ENCODE measurements around the gene RAD18. TPM values are rescaled to one million over a fixed set of nuclear protein-coding genes. Genes with fewer than 3 reads are reported as not detected.

RAD18 gene
- total RNA-seq, 5 donors from 2014 or later (not counting 1 experiment from before 2014, with no cell fraction given) = 13.7 to 18.5 (median 16.5) TPM

GRCh38 chr3:8932507-8932906 lies 30.8 kb downstream of the RAD18 start:
- H3K36me3 ChIP-seq (ENCODE audit: control insufficient read depth in 2 of 2, extremely low read depth in 1 of 2, insufficient read depth in 1 of 2, low read length in 1 of 2) = peaks cover 3 to 11% of the 10 kb centered on the region in 2 donors
- Mint-ChIP-seq H3K27ac (no peak overlapping the region), H3K9me3 (no peaks in the 10 kb centered on the region), H3K4me3 (no peak overlapping the region), H3K36me3 (peaks cover 31% of the 10 kb centered on the region), H3K27me3 (no peaks in the 10 kb centered on the region), H3K4me1 (no peaks in the 10 kb centered on the region)
- no peaks in the 10 kb centered on the region for H3K27me3 ChIP-seq (replicated peaks in 1 of 2; ENCODE audit: control insufficient read depth in 2 of 2, extremely low read depth in 1 of 2, insufficient read depth in 2 of 2, low read length in 1 of 2)
- H3K9me3 ChIP-seq = no peaks in the 10 kb centered on the region
- no peaks in the 10 kb centered on the region for H3K4me1 ChIP-seq (ENCODE audit: control insufficient read depth in 1 of 2, extremely low read depth in 1 of 2, insufficient read depth in 2 of 2, low read length in 2 of 2)
- no CpG with 5 or more reads among the region's 2 CpGs for WGBS (ENCODE audit: insufficient coverage)
- CTCF ChIA-PET = no interaction called here
- POLR2A ChIA-PET = no interaction called here
- ATAC-seq (replicated peaks in 1 of 4) (no peak), DNase-seq (no peak)
- H3K27ac ChIP-seq (ENCODE audit: low read length) = no peak overlapping the region
- no peak overlapping the region for H3K4me3 ChIP-seq (ENCODE audit: control insufficient read depth in 1 of 2, extremely low read depth in 1 of 2, low read length in 1 of 2)

- POLR2A ChIA-PET = no interaction called here
- Mint-ChIP-seq H3K36me3 (peaks cover 32% of the 10 kb centered on the region), H3K4me1 (no peaks in the 10 kb centered on the region), H3K27ac (no peak overlapping the region), H3K27me3 (no peaks in the 10 kb centered on the region), H3K9me3 (no peaks in the 10 kb centered on the region), H3K4me3 (no peak overlapping the region)
- H3K9me3 ChIP-seq = no peaks in the 10 kb centered on the region
- WGBS (ENCODE audit: insufficient coverage) = no CpG with 5 or more reads among the region's 3 CpGs
- H3K27ac ChIP-seq (ENCODE audit: low read length) = no peak overlapping the region
- H3K4me1 ChIP-seq (ENCODE audit: control insufficient read depth in 1 of 2, extremely low read depth in 1 of 2, insufficient read depth in 2 of 2, low read length in 2 of 2) = no peaks in the 10 kb centered on the region
- no peak for ATAC-seq (replicated peaks in 1 of 4)
- no peak overlapping the region for H3K4me3 ChIP-seq (ENCODE audit: control insufficient read depth in 1 of 2, extremely low read depth in 1 of 2, low read length in 1 of 2)
- CTCF ChIA-PET = no interaction called here
- no peak for DNase-seq
- H3K27me3 ChIP-seq (replicated peaks in 1 of 2; ENCODE audit: control insufficient read depth in 2 of 2, extremely low read depth in 1 of 2, insufficient read depth in 2 of 2, low read length in 1 of 2) = no peaks in the 10 kb centered on the region
- peaks cover 3 to 11% of the 10 kb centered on the region in 2 donors for H3K36me3 ChIP-seq (ENCODE audit: control insufficient read depth in 2 of 2, extremely low read depth in 1 of 2, insufficient read depth in 1 of 2, low read length in 1 of 2)
Observed at GRCh38 chr3:8931342-8931741, 31.9 kb downstream of the RAD18 start.

- no peak overlapping the region for H3K27ac Mint-ChIP-seq
- H3K36me3 Mint-ChIP-seq = peaks cover 33% of the 10 kb centered on the region
- Histone ChIP-seq H3K27me3 (replicated peaks in 1 of 2; ENCODE audit: control insufficient read depth in 2 of 2, extremely low read depth in 1 of 2, insufficient read depth in 2 of 2, low read length in 1 of 2) (no peaks in the 10 kb centered on the region), H3K27ac (ENCODE audit: low read length) (no peak overlapping the region), H3K9me3 (no peaks in the 10 kb centered on the region), H3K36me3 (ENCODE audit: control insufficient read depth in 2 of 2, extremely low read depth in 1 of 2, insufficient read depth in 1 of 2, low read length in 1 of 2) (peaks cover 0 to 3% of the 10 kb centered on the region in 2 donors), H3K4me1 (ENCODE audit: control insufficient read depth in 1 of 2, extremely low read depth in 1 of 2, insufficient read depth in 2 of 2, low read length in 2 of 2) (no peaks in the 10 kb centered on the region), H3K4me3 (ENCODE audit: control insufficient read depth in 1 of 2, extremely low read depth in 1 of 2, low read length in 1 of 2) (no peak overlapping the region)
- CTCF ChIA-PET = no interaction called here
- ATAC-seq (replicated peaks in 1 of 4) = no peak
- no peak for DNase-seq
- POLR2A ChIA-PET = no interaction called here
- 100% methylated on average over 1 of the region's 4 CpGs for WGBS (ENCODE audit: insufficient coverage)
- H3K4me1 Mint-ChIP-seq = no peaks in the 10 kb centered on the region
- H3K27me3 Mint-ChIP-seq = no peaks in the 10 kb centered on the region
- no peaks in the 10 kb centered on the region for H3K9me3 Mint-ChIP-seq
- H3K4me3 Mint-ChIP-seq = no peak overlapping the region
Observed at GRCh38 chr3:8929860-8930259, 33.4 kb downstream of the RAD18 start.

- DNase-seq = no peak
- Histone ChIP-seq H3K4me3 (ENCODE audit: control insufficient read depth in 1 of 2, extremely low read depth in 1 of 2, low read length in 1 of 2) (no peak overlapping the region), H3K27me3 (replicated peaks in 1 of 2; ENCODE audit: control insufficient read depth in 2 of 2, extremely low read depth in 1 of 2, insufficient read depth in 2 of 2, low read length in 1 of 2) (no peaks in the 10 kb centered on the region), H3K36me3 (ENCODE audit: control insufficient read depth in 2 of 2, extremely low read depth in 1 of 2, insufficient read depth in 1 of 2, low read length in 1 of 2) (peaks cover 0 to 10% of the 10 kb centered on the region in 2 donors), H3K4me1 (ENCODE audit: control insufficient read depth in 1 of 2, extremely low read depth in 1 of 2, insufficient read depth in 2 of 2, low read length in 2 of 2) (no peaks in the 10 kb centered on the region), H3K9me3 (no peaks in the 10 kb centered on the region), H3K27ac (ENCODE audit: low read length) (no peak overlapping the region)
- H3K27ac Mint-ChIP-seq = no peak overlapping the region
- H3K9me3 Mint-ChIP-seq = no peaks in the 10 kb centered on the region
- WGBS (ENCODE audit: insufficient coverage) = no CpG with 5 or more reads among the region's 4 CpGs
- no peak for ATAC-seq (replicated peaks in 1 of 4)
- ChIA-PET CTCF (no interaction called here), POLR2A (interaction anchor here in 1 of 2 donors (0.7 kb wide), 1 partner anchor 162 kb away, joined by 6 read pairs; no protein-coding TSS in a partner anchor)
- no peak overlapping the region for H3K4me3 Mint-ChIP-seq
- peaks cover 54% of the 10 kb centered on the region for H3K36me3 Mint-ChIP-seq
- H3K27me3 Mint-ChIP-seq = no peaks in the 10 kb centered on the region
- no peaks in the 10 kb centered on the region for H3K4me1 Mint-ChIP-seq
Observed at GRCh38 chr3:8914491-8914890, 48.8 kb downstream of the RAD18 start.

GRCh38 chr3:8911781-8912180 lies 51.5 kb downstream of the RAD18 start:
- Mint-ChIP-seq H3K36me3 (peaks cover 52% of the 10 kb centered on the region), H3K9me3 (no peaks in the 10 kb centered on the region), H3K4me1 (no peaks in the 10 kb centered on the region), H3K27ac (no peak overlapping the region), H3K4me3 (no peak overlapping the region), H3K27me3 (no peaks in the 10 kb centered on the region)
- ATAC-seq (replicated peaks in 1 of 4) (no peak), DNase-seq (no peak)
- no peak overlapping the region for H3K4me3 ChIP-seq (ENCODE audit: control insufficient read depth in 1 of 2, extremely low read depth in 1 of 2, low read length in 1 of 2)
- no peaks in the 10 kb centered on the region for H3K4me1 ChIP-seq (ENCODE audit: control insufficient read depth in 1 of 2, extremely low read depth in 1 of 2, insufficient read depth in 2 of 2, low read length in 2 of 2)
- CTCF ChIA-PET = no interaction called here
- no peaks in the 10 kb centered on the region for H3K27me3 ChIP-seq (replicated peaks in 1 of 2; ENCODE audit: control insufficient read depth in 2 of 2, extremely low read depth in 1 of 2, insufficient read depth in 2 of 2, low read length in 1 of 2)
- no CpG with 5 or more reads among the region's 2 CpGs for WGBS (ENCODE audit: insufficient coverage)
- peaks cover 0 to 18% of the 10 kb centered on the region in 2 donors for H3K36me3 ChIP-seq (ENCODE audit: control insufficient read depth in 2 of 2, extremely low read depth in 1 of 2, insufficient read depth in 1 of 2, low read length in 1 of 2)
- POLR2A ChIA-PET = no interaction called here
- H3K9me3 ChIP-seq = no peaks in the 10 kb centered on the region
- H3K27ac ChIP-seq (ENCODE audit: low read length) = no peak overlapping the region

- Histone ChIP-seq H3K4me1 (ENCODE audit: control insufficient read depth in 1 of 2, extremely low read depth in 1 of 2, insufficient read depth in 2 of 2, low read length in 2 of 2) (no peaks in the 10 kb centered on the region), H3K36me3 (ENCODE audit: control insufficient read depth in 2 of 2, extremely low read depth in 1 of 2, insufficient read depth in 1 of 2, low read length in 1 of 2) (peaks cover 0 to 13% of the 10 kb centered on the region in 2 donors), H3K4me3 (ENCODE audit: control insufficient read depth in 1 of 2, extremely low read depth in 1 of 2, low read length in 1 of 2) (no peak overlapping the region), H3K9me3 (no peaks in the 10 kb centered on the region), H3K27me3 (replicated peaks in 1 of 2; ENCODE audit: control insufficient read depth in 2 of 2, extremely low read depth in 1 of 2, insufficient read depth in 2 of 2, low read length in 1 of 2) (no peaks in the 10 kb centered on the region), H3K27ac (ENCODE audit: low read length) (no peak overlapping the region)
- H3K27ac Mint-ChIP-seq = no peak overlapping the region
- DNase-seq (no peak), ATAC-seq (replicated peaks in 1 of 4) (no peak)
- H3K4me3 Mint-ChIP-seq = no peak overlapping the region
- no peaks in the 10 kb centered on the region for H3K4me1 Mint-ChIP-seq
- no peaks in the 10 kb centered on the region for H3K27me3 Mint-ChIP-seq
- WGBS (ENCODE audit: insufficient coverage) = 100% methylated on average over 3 of the region's 3 CpGs
- peaks cover 58% of the 10 kb centered on the region for H3K36me3 Mint-ChIP-seq
- H3K9me3 Mint-ChIP-seq = no peaks in the 10 kb centered on the region
- ChIA-PET POLR2A (no interaction called here), CTCF (no interaction called here)
Observed at GRCh38 chr3:8909160-8909559, 54.1 kb downstream of the RAD18 start.

- ATAC-seq (replicated peaks in 1 of 4) (no peak), DNase-seq (no peak)
- no peaks in the 10 kb centered on the region for H3K9me3 ChIP-seq
- peaks cover 0 to 9% of the 10 kb centered on the region in 2 donors for H3K36me3 ChIP-seq (ENCODE audit: control insufficient read depth in 2 of 2, extremely low read depth in 1 of 2, insufficient read depth in 1 of 2, low read length in 1 of 2)
- no peak overlapping the region for H3K4me3 ChIP-seq (ENCODE audit: control insufficient read depth in 1 of 2, extremely low read depth in 1 of 2, low read length in 1 of 2)
- no peak overlapping the region for H3K27ac Mint-ChIP-seq
- H3K4me1 ChIP-seq (ENCODE audit: control insufficient read depth in 1 of 2, extremely low read depth in 1 of 2, insufficient read depth in 2 of 2, low read length in 2 of 2) = no peaks in the 10 kb centered on the region
- no peak overlapping the region for H3K27ac ChIP-seq (ENCODE audit: low read length)
- ChIA-PET POLR2A (no interaction called here), CTCF (interaction anchor here in 1 of 2 donors (0.7 kb wide), 1 partner anchor 132 kb away, joined by 5 read pairs; no protein-coding TSS in a partner anchor)
- no peaks in the 10 kb centered on the region for H3K27me3 ChIP-seq (replicated peaks in 1 of 2; ENCODE audit: control insufficient read depth in 2 of 2, extremely low read depth in 1 of 2, insufficient read depth in 2 of 2, low read length in 1 of 2)
- H3K4me3 Mint-ChIP-seq = no peak overlapping the region
- no peaks in the 10 kb centered on the region for H3K27me3 Mint-ChIP-seq
- peaks cover 59% of the 10 kb centered on the region for H3K36me3 Mint-ChIP-seq
- WGBS (ENCODE audit: insufficient coverage) = 96% methylated on average over 3 of the region's 5 CpGs
- no peaks in the 10 kb centered on the region for H3K4me1 Mint-ChIP-seq
- H3K9me3 Mint-ChIP-seq = no peaks in the 10 kb centered on the region
Observed at GRCh38 chr3:8903191-8903590, 60.1 kb downstream of the RAD18 start.
